Transverse colon (tissue), 4 donors: ENCODE measurements around the gene B3GALT5. TPM values are rescaled to one million over a fixed set of nuclear protein-coding genes. Genes with fewer than 3 reads are reported as not detected.

Experiments used
- DNase-seq: peaks from one replicate; pipeline ENCODE4 v3.0.0-alpha.2; 2019
- H3K27ac ChIP-seq, 4 donors: fragments of 200-600 bp; sonication (generic); 2 replicates each; pipeline ENCODE4 v1.5.1; 2016 to 2018; ENCODE audit warnings: inconsistent platforms in 4 of 4
- H3K27me3 ChIP-seq: fragments of 200-600 bp; sonication (generic); 2 replicates; pipeline ENCODE4 v1.5.1; 2017; ENCODE audit warnings: inconsistent platforms
- H3K36me3 ChIP-seq, 4 donors: fragments of 200-600 bp; sonication (generic); 2 replicates each; pipeline ENCODE4 v1.5.1; 2017 to 2019; ENCODE audit warnings: inconsistent platforms in 4 of 4
- H3K4me1 ChIP-seq, 4 donors: fragments of 200-600 bp; sonication (generic); 2 replicates each; pipeline ENCODE4 v1.5.1; 2017 to 2020; ENCODE audit warnings: inconsistent platforms in 4 of 4
- H3K4me3 ChIP-seq, 4 donors: fragments of 200-600 bp; sonication (generic); 1 replicate in 1 of 4; 2 replicates in 3 of 4; pipeline versions ENCODE4 v1.5.1 to v1.6.1; 2017 to 2019; ENCODE audit warnings: inconsistent platforms in 4 of 4
- H3K9me3 ChIP-seq, 2 donors: fragments of 200-600 bp; sonication (generic); 2 replicates each; pipeline ENCODE4 v1.5.1; 2017 to 2019; ENCODE audit warnings: inconsistent platforms in 2 of 2
- CTCF ChIP-seq, 5 experiments: fragments of 200-600 bp in 3 of 5; fragments of 450-650 bp in 2 of 5; sonication (generic) in 3 of 5; IDR thresholded peaks; 1 replicate in 2 of 5; 2 replicates in 3 of 5; pipeline ENCODE4 v1.5.1; 2016 to 2017; ENCODE audit warnings: antibody characterized with exemption in 5 of 5, inconsistent platforms in 3 of 5, mild to moderate bottlenecking in 2 of 5, moderate library complexity in 1 of 5
- EP300 ChIP-seq: sonication (generic); formaldehyde crosslinking; IDR thresholded peaks from one replicate; pipeline ENCODE4 v1.6.1; 2017; ENCODE audit warnings: antibody characterized with exemption, low read depth
- POLR2A ChIP-seq: fragments of 450-650 bp; IDR thresholded peaks from one replicate; pipeline ENCODE4 v1.6.1; 2016; ENCODE audit warnings: antibody characterized with exemption, mild to moderate bottlenecking, moderate library complexity
- POLR2AphosphoS5 ChIP-seq, 3 donors: sonication (generic); formaldehyde crosslinking; IDR thresholded peaks; one replicate each; pipeline ENCODE4 v1.6.1; 2016; ENCODE audit warnings: antibody characterized with exemption in 3 of 3
- WGBS, 2 donors: methylation state at CpG; one replicate each; pipeline ENCODE4 v1.1.5; 2018; ENCODE audit warnings: low coverage in 1 of 2; 5-methylcytosine and 5-hydroxymethylcytosine counted together
- in situ Hi-C, 4 donors: fragments of 200-750 bp; cut with MboI; loops; one replicate each; pipeline versions ENCODE4 v1.15.0 to v1.15.1; 2017; ENCODE audit warnings: low sequenced_read_pairs in 3 of 4, low pct_ligation_motif_present in 1 of 4, low pct_unique_long_range_greater_than_20kb in 1 of 4
- intact Hi-C: fragments of 100-400 bp; cut with DNase I; formaldehyde crosslinking; loops from one replicate; pipeline ENCODE4 v1.15.1; 2023; ENCODE audit warnings: low total_unique reads
- total RNA-seq, 4 donors: library from RNA; depleted of rRNA; stranded (reverse); fragments of >200 nt; gene quantifications; one replicate each; pipeline ENCODE4 v1.1.0, GENCODE V29; 2016

Gene B3GALT5
- total RNA-seq, 4 donors from 2014 or later = 31.4 to 81.9 (median 44.0) TPM

- TF ChIP-seq POLR2AphosphoS5 (IDR thresholded peaks at IDR 0.05) = no peak
- no peak for TF ChIP-seq POLR2A
- no peak for TF ChIP-seq CTCF (IDR thresholded peaks at IDR 0.05)
- TF ChIP-seq EP300 = no peak
- in situ Hi-C loops = no loop called here
- H3K27ac ChIP-seq = no peak overlapping the region
- H3K4me3 ChIP-seq = no peak overlapping the region
- no peaks in the 10 kb centered on the region for H3K4me1 ChIP-seq
- intact Hi-C loops = no loop called here
- no peaks in the 10 kb centered on the region for H3K9me3 ChIP-seq
- H3K27me3 ChIP-seq = no peaks in the 10 kb centered on the region
- no peak for DNase-seq
- no peaks in the 10 kb centered on the region for H3K36me3 ChIP-seq
Measured at GRCh38 chr21:39575775-39576174, 37.0 kb upstream of the B3GALT5 start.

- intact Hi-C loops (no loop called here), in situ Hi-C loops (no loop called here)
- Histone ChIP-seq H3K9me3 (no peaks in the 10 kb centered on the region), H3K27me3 (no peaks in the 10 kb centered on the region), H3K4me3 (no peak overlapping the region), H3K36me3 (no peaks in the 10 kb centered on the region), H3K4me1 (no peaks in the 10 kb centered on the region), H3K27ac (no peak overlapping the region)
- no peak for DNase-seq
- WGBS, 2 donors = 70 to 71% methylated on average over 1 to 3 of the region's 3 CpGs
- TF ChIP-seq CTCF (IDR thresholded peaks at IDR 0.05) (no peak), POLR2A (no peak), EP300 (no peak), POLR2AphosphoS5 (IDR thresholded peaks at IDR 0.05) (no peak)
Measured at GRCh38 chr21:39576518-39577128, 36.1 kb upstream of the B3GALT5 start.

- intact Hi-C loops = no loop called here
Measured at GRCh38 chr21:39579734-39580332, 32.9 kb upstream of the B3GALT5 start.

GRCh38 chr21:39580744-39581143 is 32.0 kb upstream of the B3GALT5 start:
- WGBS, 2 donors = 43 to 71% methylated on average over 1 to 2 of the region's 2 CpGs
- Histone ChIP-seq H3K27ac (no peak overlapping the region), H3K27me3 (no peaks in the 10 kb centered on the region), H3K4me3 (no peak overlapping the region), H3K9me3 (no peaks in the 10 kb centered on the region), H3K36me3 (no peaks in the 10 kb centered on the region), H3K4me1 (no peaks in the 10 kb centered on the region)
- TF ChIP-seq EP300 (no peak), POLR2A (no peak), POLR2AphosphoS5 (IDR thresholded peaks at IDR 0.05) (no peak), CTCF (IDR thresholded peaks at IDR 0.05) (no peak)
- intact Hi-C loops (no loop called here), in situ Hi-C loops (no loop called here)
- no peak for DNase-seq

More at GRCh38 chr21:39579734-39580332, 32.9 kb upstream of the B3GALT5 start:
- in situ Hi-C loops = no loop called here
- Histone ChIP-seq H3K4me3 (no peak overlapping the region), H3K27me3 (no peaks in the 10 kb centered on the region), H3K36me3 (no peaks in the 10 kb centered on the region), H3K4me1 (no peaks in the 10 kb centered on the region), H3K9me3 (no peaks in the 10 kb centered on the region), H3K27ac (no peak overlapping the region)
- TF ChIP-seq EP300 (no peak), POLR2AphosphoS5 (IDR thresholded peaks at IDR 0.05) (no peak), POLR2A (no peak), CTCF (IDR thresholded peaks at IDR 0.05) (no peak)
- WGBS, 2 donors = 83 to 87% methylated on average over 1 to 16 of the region's 16 CpGs
- DNase-seq = no peak
